Loucy (cell line): Measurements from ENCODE around the gene FAM135A.

ENCODE experiments used
- H2AFZ ChIP-seq: fragments of 200-600 bp; sonication (generic); 2 replicates; pipeline ENCODE4 v1.6.0; 2016; ENCODE audit warnings: antibody characterized with exemption, mild to moderate bottlenecking, low read length, moderate library complexity
- H3F3A ChIP-seq: fragments of 200-600 bp; 2 replicates; pipeline ENCODE4 v1.6.0; 2016; ENCODE audit warnings: antibody characterized with exemption, low read depth, mild to moderate bottlenecking
- H3K27me3 ChIP-seq: fragments of 200-600 bp; sonication (generic); 2 replicates; pipeline ENCODE4 v1.6.1; 2014; ENCODE audit warnings: low read length, mild to moderate bottlenecking; ENCODE audit not compliant: insufficient read depth, poor library complexity, severe bottlenecking
- H3K36me3 ChIP-seq: fragments of 200-600 bp; sonication (generic); 2 replicates; pipeline ENCODE4 v1.6.1; 2016; ENCODE audit warnings: low read length; ENCODE audit not compliant: insufficient read depth
- H3K4me1 ChIP-seq: fragments of 200-600 bp; sonication (generic); 2 replicates; pipeline ENCODE4 v1.5.1; 2014; ENCODE audit warnings: low read length, mild to moderate bottlenecking; ENCODE audit not compliant: insufficient read depth, poor library complexity, severe bottlenecking
- H3K4me2 ChIP-seq: fragments of 200-600 bp; sonication (generic); 2 replicates; pipeline ENCODE4 v1.6.0; 2014; ENCODE audit warnings: antibody characterized with exemption, low read length, low read depth, mild to moderate bottlenecking; ENCODE audit not compliant: poor library complexity, severe bottlenecking
- H3K4me3 ChIP-seq: fragments of 200-600 bp; sonication (generic); 2 replicates; pipeline ENCODE4 v1.5.1; 2014; ENCODE audit warnings: low read length, mild to moderate bottlenecking, mixed read lengths; ENCODE audit not compliant: poor library complexity, severe bottlenecking
- H3K79me2 ChIP-seq: fragments of 200-600 bp; sonication (generic); 2 replicates; pipeline ENCODE4 v1.6.1; 2014; ENCODE audit warnings: low read length; ENCODE audit not compliant: insufficient read depth
- H3K9ac ChIP-seq: fragments of 200-600 bp; sonication (generic); 2 replicates; pipeline ENCODE4 v1.6.0; 2014; ENCODE audit warnings: mild to moderate bottlenecking, low read depth, low read length, moderate library complexity; ENCODE audit not compliant: poor library complexity, severe bottlenecking
- H3K9me2 ChIP-seq: fragments of 200-600 bp; sonication (generic); replicated peaks from 2 replicates; pipeline ENCODE4 v1.6.1; 2016; ENCODE audit warnings: low read depth, low read length, mixed read lengths
- H3K9me3 ChIP-seq: fragments of 200-600 bp; sonication (generic); 2 replicates; pipeline ENCODE4 v1.6.1; 2014; ENCODE audit warnings: mild to moderate bottlenecking, antibody characterized with exemption, low read length, low read depth; ENCODE audit not compliant: insufficient read depth
- H4K20me1 ChIP-seq: fragments of 200-600 bp; sonication (generic); 2 replicates; pipeline ENCODE4 v1.6.0; 2014; ENCODE audit warnings: antibody characterized with exemption, low read length, mild to moderate bottlenecking; ENCODE audit not compliant: insufficient read depth, poor library complexity, severe bottlenecking
- CTCF ChIP-seq: fragments of 200-600 bp; sonication (generic); conservative IDR thresholded peaks from 2 replicates; pipeline ENCODE4 v1.5.1; 2014; ENCODE audit warnings: mild to moderate bottlenecking, antibody characterized with exemption, low read length
- EZH2phosphoT487 ChIP-seq: fragments of 200-600 bp; IDR thresholded peaks from 2 replicates; pipeline ENCODE4 v1.6.1; 2018; ENCODE audit warnings: antibody characterized with exemption, mild to moderate bottlenecking, moderate library complexity, borderline replicate concordance

Gene FAM135A

GRCh38 chr6:70389261-70389660 lies 24.0 kb upstream of the FAM135A start:
- Histone ChIP-seq H3K79me2 (no peaks in the 10 kb centered on the region), H3K9me2 (no peaks in the 10 kb centered on the region), H4K20me1 (no peaks in the 10 kb centered on the region), H3K4me2 (no peak overlapping the region), H3K27me3 (peaks cover 8% of the 10 kb centered on the region), H3K9ac (no peak overlapping the region), H3K4me3 (no peak overlapping the region), H3K9me3 (no peaks in the 10 kb centered on the region), H3K4me1 (no peaks in the 10 kb centered on the region), H3F3A (no peaks in the 10 kb centered on the region), H2AFZ (no peak overlapping the region), H3K36me3 (no peaks in the 10 kb centered on the region)
- TF ChIP-seq EZH2phosphoT487 (no peak), CTCF (no peak)

- H3K79me2 ChIP-seq, result no peaks in the 10 kb centered on the region
- H2AFZ ChIP-seq, result no peak overlapping the region
- no peaks in the 10 kb centered on the region for H3K36me3 ChIP-seq
- TF ChIP-seq CTCF, result no peak
- TF ChIP-seq EZH2phosphoT487, result no peak
- H3K9ac ChIP-seq, result no peak overlapping the region
- H3K4me1 ChIP-seq, result no peaks in the 10 kb centered on the region
- no peaks in the 10 kb centered on the region for H3K9me2 ChIP-seq
- no peak overlapping the region for H3K4me3 ChIP-seq
- peaks cover 8% of the 10 kb centered on the region for H3K27me3 ChIP-seq
- H3K4me2 ChIP-seq, result no peak overlapping the region
- no peaks in the 10 kb centered on the region for H3F3A ChIP-seq
- H3K9me3 ChIP-seq, result no peaks in the 10 kb centered on the region
- no peaks in the 10 kb centered on the region for H4K20me1 ChIP-seq
These were observed 23.2 kb upstream of the FAM135A start for GRCh38 chr6:70390067-70390466.

- Histone ChIP-seq H3F3A (no peaks in the 10 kb centered on the region), H3K79me2 (no peaks in the 10 kb centered on the region), H3K4me1 (no peaks in the 10 kb centered on the region), H3K36me3 (no peaks in the 10 kb centered on the region), H3K27me3 (peaks cover 8% of the 10 kb centered on the region), H2AFZ (no peak overlapping the region), H3K4me2 (no peak overlapping the region), H3K4me3 (no peak overlapping the region), H3K9me2 (no peaks in the 10 kb centered on the region), H4K20me1 (no peaks in the 10 kb centered on the region), H3K9ac (no peak overlapping the region), H3K9me3 (no peaks in the 10 kb centered on the region)
- TF ChIP-seq EZH2phosphoT487 (no peak), CTCF (no peak)
These were observed 21.8 kb upstream of the FAM135A start for GRCh38 chr6:70391492-70391891.
